HCT116 (cell line): Measurements from ENCODE around the gene ACTG2. TPM values are rescaled to one million over a fixed set of nuclear protein-coding genes. Genes with fewer than 3 reads are reported as not detected.

Experiments used
- ATAC-seq: fragments of 200-7000 bp; cut with Tn5 transposase; 2 replicates; pipeline ENCODE4 v1.9.1; 2020; ENCODE audit warnings: mild to moderate bottlenecking, moderate library complexity
- BruUV-seq: library from RNA; stranded (reverse); fragments of 400-500 nt; replicated peaks from 2 replicates; lab custom pipeline; 2021; lab: Mats Ljungman, UMichigan
- CTCF ChIA-PET: fragments of 300-600 bp; sonication (Branson Sonifier 250); formaldehyde crosslinking; loops from one replicate; lab custom pipeline; 2021; ENCODE audit warnings: antibody characterized with exemption; lab: Charles Lee
- POLR2A ChIA-PET: fragments of 300-600, 350-600 bp; sonication (Branson Sonifier 250); formaldehyde crosslinking; loops from one replicate; lab custom pipeline; 2021; ENCODE audit warnings: antibody characterized with exemption; lab: Charles Lee
- RAD21 ChIA-PET, 2 experiments: fragments of 300-600 bp; sonication (Branson Sonifier 250); formaldehyde crosslinking; loops; one replicate each; lab custom pipeline; 2023; ENCODE audit warnings: low total read pairs in 2 of 2; ENCODE audit not compliant: uncharacterized antibody in 2 of 2, unreplicated experiment in 2 of 2, low non-redundant PET in 1 of 2; lab: Charles Lee
- DNase-seq: peaks from one replicate; pipeline ENCODE4 v3.0.0-alpha.2; 2010; ENCODE audit warnings: low read depth, low spot score
- H2AFZ ChIP-seq: fragments of 200-600 bp; shearing (Covaris generic), sonication (generic); 2 replicates; pipeline ENCODE4 v1.6.1; 2017; ENCODE audit warnings: low read depth, mixed run types, mixed read lengths, antibody characterized with exemption, low read length; ENCODE audit not compliant: poor library complexity, severe bottlenecking
- H3K27ac ChIP-seq: 2 replicates; pipeline ENCODE4 v1.5.1; 2012; ENCODE audit warnings: low read depth, low read length
- H3K27me3 ChIP-seq: fragments of 200-600 bp; sonication (generic); 2 replicates; pipeline ENCODE4 v1.6.1; 2016; ENCODE audit warnings: mixed run types, low read length, mixed read lengths; ENCODE audit not compliant: insufficient read depth
- H3K36me3 ChIP-seq, 2 experiments: fragments of 200-500 bp in 1 of 2; fragments of 200-600 bp in 1 of 2; sonication (Bioruptor generic) in 1 of 2; sonication (generic) in 1 of 2; 2 replicates each; pipeline versions ENCODE4 v1.5.1 to v1.6.1; 2014 to 2016; ENCODE audit warnings: low read length in 2 of 2, inconsistent platforms in 1 of 2, mixed read lengths in 1 of 2, mixed run types in 1 of 2; ENCODE audit not compliant: insufficient read depth in 2 of 2, control insufficient read depth in 1 of 2
- H3K4me1 ChIP-seq, 2 experiments: fragments of 200-600 bp in 1 of 2; sonication (generic) in 1 of 2; 2 replicates each; pipeline versions ENCODE4 v1.5.1 to v1.6.1; 2012 to 2017; ENCODE audit warnings: low read length in 2 of 2, inconsistent platforms in 1 of 2, mild to moderate bottlenecking in 1 of 2, mixed read lengths in 1 of 2, mixed run types in 1 of 2, moderate library complexity in 1 of 2; ENCODE audit not compliant: insufficient read depth in 2 of 2, control insufficient read depth in 1 of 2
- H3K4me2 ChIP-seq: fragments of 200-600 bp; sonication (generic); 2 replicates; pipeline ENCODE4 v1.6.1; 2017; ENCODE audit warnings: mixed run types, low read length, mixed read lengths
- H3K4me3 ChIP-seq, 2 experiments: fragments of 200-600 bp in 1 of 2; sonication (generic) in 1 of 2; replicated peaks in 1 of 2; 2 replicates each; pipeline ENCODE4 v1.5.1; 2011 to 2016; ENCODE audit warnings: low read length in 2 of 2, control low read depth in 1 of 2, low read depth in 1 of 2, mild to moderate bottlenecking in 1 of 2, mixed read lengths in 1 of 2, mixed run types in 1 of 2
- H3K79me2 ChIP-seq: fragments of 200-600 bp; sonication (generic); 2 replicates; pipeline ENCODE4 v1.6.1; 2017; ENCODE audit warnings: mild to moderate bottlenecking, mixed run types, low read length, moderate library complexity, mixed read lengths; ENCODE audit not compliant: insufficient read depth
- H3K9ac ChIP-seq: fragments of 200-600 bp; sonication (generic); 2 replicates; pipeline ENCODE4 v1.6.1; 2016; ENCODE audit warnings: low read length, mixed read lengths
- H3K9me2 ChIP-seq: fragments of 200-600 bp; sonication (generic), shearing (Covaris generic); 2 replicates; pipeline ENCODE4 v1.6.1; 2017; ENCODE audit warnings: mixed run types, mild to moderate bottlenecking, moderate library complexity; ENCODE audit not compliant: insufficient read depth
- H3K9me3 ChIP-seq, 2 experiments: fragments of 200-500 bp in 1 of 2; fragments of 200-600 bp in 1 of 2; sonication (Bioruptor generic) in 1 of 2; sonication (generic) in 1 of 2; 2 replicates each; pipeline ENCODE4 v1.6.1; 2014 to 2017; ENCODE audit warnings: low read length in 2 of 2, mixed read lengths in 2 of 2, inconsistent platforms in 1 of 2, low read depth in 1 of 2, mild to moderate bottlenecking in 1 of 2, mixed run types in 1 of 2, moderate library complexity in 1 of 2; ENCODE audit not compliant: control insufficient read depth in 1 of 2, insufficient read depth in 1 of 2
- H4K20me1 ChIP-seq: fragments of 200-600 bp; sonication (generic), shearing (Covaris generic); 2 replicates; pipeline ENCODE4 v1.6.1; 2017; ENCODE audit warnings: mixed run types, mild to moderate bottlenecking, moderate library complexity; ENCODE audit not compliant: insufficient read depth
- CBX3 ChIP-seq: IDR thresholded peaks from 2 replicates; pipeline ENCODE4 v1.6.1; 2012; ENCODE audit warnings: low read depth
- EGR1 ChIP-seq: IDR thresholded peaks from 2 replicates; pipeline ENCODE4 v1.6.1; 2012; ENCODE audit warnings: low read depth
- ELF1 ChIP-seq: IDR thresholded peaks from 2 replicates; pipeline ENCODE4 v1.6.1; 2012; ENCODE audit warnings: low read depth, borderline replicate concordance
- EZH2phosphoT487 ChIP-seq: fragments of 200-600 bp; IDR thresholded peaks from 2 replicates; pipeline ENCODE4 v1.6.1; 2018; ENCODE audit warnings: antibody characterized with exemption, borderline replicate concordance
- FOSL1 ChIP-seq: IDR thresholded peaks from 2 replicates; pipeline ENCODE4 v1.6.1; 2012; ENCODE audit warnings: low read depth
- POLR2AphosphoS5 ChIP-seq: IDR thresholded peaks from 2 replicates; pipeline ENCODE4 v1.6.1; 2011; ENCODE audit warnings: mild to moderate bottlenecking, low read depth, low read length, moderate library complexity
- SIN3A ChIP-seq: IDR thresholded peaks from 2 replicates; pipeline ENCODE4 v1.6.1; 2012; ENCODE audit warnings: low read depth
- SP1 ChIP-seq: IDR thresholded peaks from 2 replicates; pipeline ENCODE4 v1.6.1; 2012; ENCODE audit warnings: low read depth
- TCF7L2 ChIP-seq: IDR thresholded peaks from 2 replicates; pipeline ENCODE4 v1.7.0; 2011; ENCODE audit warnings: borderline replicate concordance, inconsistent platforms; ENCODE audit not compliant: insufficient read depth, insufficient read length; ENCODE audit errors: extremely low read depth
- ZBTB33 ChIP-seq: IDR thresholded peaks from 2 replicates; pipeline ENCODE4 v1.6.1; 2011; ENCODE audit warnings: mild to moderate bottlenecking, low read length, moderate library complexity; ENCODE audit not compliant: insufficient replicate concordance; ENCODE audit errors: extremely low read depth
- ZFX ChIP-seq: fragments of 450-650 bp; IDR thresholded peaks from 2 replicates; pipeline ENCODE4 v1.6.1; 2017
- ZNF274 ChIP-seq: fragments of 200-500 bp; sonication (Bioruptor generic); IDR thresholded peaks from 2 replicates; pipeline ENCODE4 v1.6.1; 2014; ENCODE audit warnings: mild to moderate bottlenecking, low read depth, low read length, inconsistent platforms
- intact Hi-C: fragments of 100-400 bp; cut with micrococcal nuclease; formaldehyde crosslinking; loops from 2 replicates; pipeline ENCODE4 v1.10.0; 2022
- total RNA-seq: library from RNA; stranded (reverse); gene quantifications from one replicate; pipeline ENCODE4 v1.2.1, GENCODE V29; 2021; ENCODE audit not compliant: unreplicated experiment
- TF ChIP-seq, protein P1 (sequence below): IDR thresholded peaks from 2 replicates; pipeline ENCODE4 v1.6.1; 2012
- TF ChIP-seq, protein P2 (sequence below): IDR thresholded peaks from 2 replicates; pipeline ENCODE4 v1.6.1; 2012; ENCODE audit warnings: low read depth

The ACTG2 gene
- total RNA-seq, 1 experiment from 2014 or later, result 0.89 TPM

DNA sequence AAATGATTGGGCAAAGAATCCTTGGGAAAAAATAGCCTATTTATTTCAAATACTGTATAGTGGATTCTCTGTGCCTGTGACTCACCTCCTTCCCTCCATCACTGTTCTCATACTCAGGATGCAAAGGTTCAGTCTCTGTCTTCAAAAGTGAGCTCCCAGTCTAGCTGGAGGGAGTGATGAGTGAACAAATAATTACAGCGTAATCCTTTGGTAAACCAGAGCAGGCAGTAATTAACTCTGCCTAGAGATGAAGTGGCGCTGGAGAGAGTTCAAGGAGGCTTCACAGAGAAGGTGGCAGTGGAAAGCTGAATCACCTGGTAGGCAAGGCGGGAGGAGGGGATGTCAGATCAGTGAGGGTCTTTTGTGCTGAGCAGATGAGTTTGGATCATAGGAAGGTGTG is 40.4 kb downstream of the ACTG2 start:
- H3K27me3 ChIP-seq, result no peaks in the 10 kb centered on the region
- no peak overlapping the region for H3K9ac ChIP-seq
- H3K36me3 ChIP-seq, result peaks cover 15 to 31% of the 10 kb centered on the region in 2 experiments
- DNase-seq (no peak), ATAC-seq (no peak)
- ChIA-PET POLR2A (interaction anchor here (1.3 kb wide), 1 partner anchor 12 kb away, joined by 3 read pairs; no protein-coding TSS in a partner anchor), RAD21 (no interaction called here), CTCF (no interaction called here)
- H2AFZ ChIP-seq, result no peak overlapping the region
- H3K4me1 ChIP-seq, result no peaks in the 10 kb centered on the region
- TF ChIP-seq ZBTB33 (no peak), SP1 (no peak), FOSL1 (no peak), TCF7L2 (no peak), EGR1 (no peak), CBX3 (no peak), ELF1 (no peak), SIN3A (no peak), ZFX (no peak), POLR2AphosphoS5 (no peak), EZH2phosphoT487 (no peak), ZNF274 (no peak)
- TF ChIP-seq, protein P1, sequence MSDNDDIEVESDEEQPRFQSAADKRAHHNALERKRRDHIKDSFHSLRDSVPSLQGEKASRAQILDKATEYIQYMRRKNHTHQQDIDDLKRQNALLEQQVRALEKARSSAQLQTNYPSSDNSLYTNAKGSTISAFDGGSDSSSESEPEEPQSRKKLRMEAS, result no peak
- TF ChIP-seq, protein P2, sequence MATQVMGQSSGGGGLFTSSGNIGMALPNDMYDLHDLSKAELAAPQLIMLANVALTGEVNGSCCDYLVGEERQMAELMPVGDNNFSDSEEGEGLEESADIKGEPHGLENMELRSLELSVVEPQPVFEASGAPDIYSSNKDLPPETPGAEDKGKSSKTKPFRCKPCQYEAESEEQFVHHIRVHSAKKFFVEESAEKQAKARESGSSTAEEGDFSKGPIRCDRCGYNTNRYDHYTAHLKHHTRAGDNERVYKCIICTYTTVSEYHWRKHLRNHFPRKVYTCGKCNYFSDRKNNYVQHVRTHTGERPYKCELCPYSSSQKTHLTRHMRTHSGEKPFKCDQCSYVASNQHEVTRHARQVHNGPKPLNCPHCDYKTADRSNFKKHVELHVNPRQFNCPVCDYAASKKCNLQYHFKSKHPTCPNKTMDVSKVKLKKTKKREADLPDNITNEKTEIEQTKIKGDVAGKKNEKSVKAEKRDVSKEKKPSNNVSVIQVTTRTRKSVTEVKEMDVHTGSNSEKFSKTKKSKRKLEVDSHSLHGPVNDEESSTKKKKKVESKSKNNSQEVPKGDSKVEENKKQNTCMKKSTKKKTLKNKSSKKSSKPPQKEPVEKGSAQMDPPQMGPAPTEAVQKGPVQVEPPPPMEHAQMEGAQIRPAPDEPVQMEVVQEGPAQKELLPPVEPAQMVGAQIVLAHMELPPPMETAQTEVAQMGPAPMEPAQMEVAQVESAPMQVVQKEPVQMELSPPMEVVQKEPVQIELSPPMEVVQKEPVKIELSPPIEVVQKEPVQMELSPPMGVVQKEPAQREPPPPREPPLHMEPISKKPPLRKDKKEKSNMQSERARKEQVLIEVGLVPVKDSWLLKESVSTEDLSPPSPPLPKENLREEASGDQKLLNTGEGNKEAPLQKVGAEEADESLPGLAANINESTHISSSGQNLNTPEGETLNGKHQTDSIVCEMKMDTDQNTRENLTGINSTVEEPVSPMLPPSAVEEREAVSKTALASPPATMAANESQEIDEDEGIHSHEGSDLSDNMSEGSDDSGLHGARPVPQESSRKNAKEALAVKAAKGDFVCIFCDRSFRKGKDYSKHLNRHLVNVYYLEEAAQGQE, result no peak
- BruUV-seq, result no TSS peak
- H3K4me2 ChIP-seq, result no peak overlapping the region
- H3K79me2 ChIP-seq, result peaks cover 99% of the 10 kb centered on the region
- no peak overlapping the region for H3K4me3 ChIP-seq
- H3K9me2 ChIP-seq, result no peaks in the 10 kb centered on the region
- no peak overlapping the region for H3K27ac ChIP-seq
- H4K20me1 ChIP-seq, result peaks cover 20% of the 10 kb centered on the region
- H3K9me3 ChIP-seq, result no peaks in the 10 kb centered on the region
- intact Hi-C loops, result no loop called here
